GM23338 (cell line): Measurements from ENCODE around the gene ENPEP.

Source experiments
- CREB1 ChIP-seq: fragments of 250-450 bp; sonication (Bioruptor Pico); IDR thresholded peaks from 2 replicates; pipeline ENCODE4 v1.5.0; 2020; ENCODE audit warnings: low read depth, mild to moderate bottlenecking, moderate library complexity
- CTCF ChIP-seq, 2 experiments: fragments of 200-600 bp in 1 of 2; sonication (generic) in 1 of 2; conservative IDR thresholded peaks; 2 replicates each; pipeline versions ENCODE4 v1.5.1 to v1.6.1; 2016 to 2017; ENCODE audit warnings: antibody characterized with exemption in 2 of 2, low read depth in 2 of 2, mild to moderate bottlenecking in 2 of 2, moderate library complexity in 1 of 2
- EZH2 ChIP-seq: fragments of 200-600 bp; sonication (generic); IDR thresholded peaks from one replicate; pipeline ENCODE4 v1.8.0; 2017; ENCODE audit warnings: antibody characterized with exemption, mild to moderate bottlenecking, low read depth; ENCODE audit not compliant: unreplicated experiment
- JUNB ChIP-seq: IDR thresholded peaks from one replicate; pipeline ENCODE4 v1.6.1; 2016; ENCODE audit warnings: antibody characterized with exemption; ENCODE audit not compliant: unreplicated experiment
- POLR2AphosphoS5 ChIP-seq: IDR thresholded peaks from 2 replicates; pipeline ENCODE4 v1.6.1; 2016; ENCODE audit warnings: antibody characterized with exemption, low read depth
- ZNF114 ChIP-seq: fragments of 250-450 bp; sonication (Bioruptor Pico); IDR thresholded peaks from 2 replicates; pipeline ENCODE4 v1.5.0; 2020; ENCODE audit warnings: mild to moderate bottlenecking, moderate library complexity

DNA sequence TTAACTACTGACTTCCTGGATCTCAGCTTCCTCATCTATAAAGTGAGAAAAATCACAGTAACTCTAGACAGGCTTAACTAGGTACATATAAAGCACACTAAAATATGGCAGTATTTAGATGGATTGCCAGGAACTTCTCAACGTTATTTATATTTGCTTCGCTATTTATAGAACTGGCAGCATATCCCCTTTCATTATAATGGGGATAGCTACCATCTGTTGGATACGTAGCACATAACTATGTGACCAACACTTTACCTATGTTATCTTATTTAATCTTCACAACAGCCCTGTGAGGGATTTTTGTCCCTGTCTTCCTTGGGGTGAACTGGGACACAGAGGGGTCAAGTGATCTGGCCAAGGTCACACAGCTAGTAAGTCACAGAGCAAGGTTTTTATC, 64.6 kb downstream of the ENPEP start:
- TF ChIP-seq CTCF (conservative IDR thresholded peaks at IDR 0.05; ENCODE audit: low read depth in 2 of 2) (no peak), EZH2 (no peak), ZNF114 (CRISPR knock-in tag) (no peak), CREB1 (CRISPR knock-in tag) (no peak), POLR2AphosphoS5 (no peak), JUNB (no peak)
